Measurements from ENCODE around the gene DRAP1.
"Not testable (repeated sequence)": the region's sequence is repeated elsewhere in the genome, so short reads cannot be mapped to it uniquely, and the experiment has no call there.

The DRAP1 gene

GRCh38 chr11:65886826-65887722, 32.2 kb upstream of the DRAP1 start:
- DNase-seq = no peak

GRCh38 chr11:65887723-65888162, 31.5 kb upstream of the DRAP1 start:
- no peak for DNase-seq

- peak; percentile 93 for DNase-seq
Measured at GRCh38 chr11:65888163-65888814, 30.9 kb upstream of the DRAP1 start, which contains the start of gene FIBP. TSS of gene FIBP (minus strand) at chr11:65888471. CDS start at chr11:65888418, 53 bp downstream.

GRCh38 chr11:65890324-65891218, 28.7 kb upstream of the DRAP1 start, which contains the start of gene CCDC85B:
TSS of gene CCDC85B (plus strand) at chr11:65890673. CDS start at chr11:65890784, 111 bp downstream.
- DNase-seq = peak; percentile 82

- peak; percentile 8 for DNase-seq
Measured at GRCh38 chr11:65891219-65892136, 27.7 kb upstream of the DRAP1 start.

GRCh38 chr11:65892137-65892540, 27.1 kb upstream of the DRAP1 start:
- DNase-seq = not testable (repeated sequence)

GRCh38 chr11:65892661-65893317, 26.4 kb upstream of the DRAP1 start:
- no peak for DNase-seq

- DNase-seq = no peak
Measured at GRCh38 chr11:65894034-65894591, 25.1 kb upstream of the DRAP1 start.

- DNase-seq = no peak
Measured at GRCh38 chr11:65895482-65895981, 23.7 kb upstream of the DRAP1 start.

- DNase-seq = no peak
Measured at GRCh38 chr11:65896034-65896999, 22.9 kb upstream of the DRAP1 start.

GRCh38 chr11:65897020-65897471, 22.2 kb upstream of the DRAP1 start:
- no peak for DNase-seq

- no peak for DNase-seq
Measured at GRCh38 chr11:65898656-65899355, 20.4 kb upstream of the DRAP1 start.

GRCh38 chr11:65899356-65900124, 19.7 kb upstream of the DRAP1 start:
- DNase-seq = no peak

GRCh38 chr11:65900125-65900898, 18.9 kb upstream of the DRAP1 start, which contains the start of gene FOSL1:
TSS of gene FOSL1 (minus strand) at chr11:65900388. CDS start at chr11:65900339, 49 bp downstream.
- peak; percentile 61 for DNase-seq

- DNase-seq = no peak
Measured at GRCh38 chr11:65900899-65901180, 18.4 kb upstream of the DRAP1 start.

- DNase-seq = no peak
Measured at GRCh38 chr11:65903068-65903481, 16.2 kb upstream of the DRAP1 start.

GRCh38 chr11:65903715-65904114, 15.5 kb upstream of the DRAP1 start:
- no peak for DNase-seq
